ENCODE measurements around the gene TRIO.
"Not testable (repeated sequence)": the region's sequence is repeated elsewhere in the genome, so short reads cannot be mapped to it uniquely, and the experiment has no call there.

GRCh38 chr5:14554288-14554687 is 411.1 kb downstream of the TRIO start:
- not testable (repeated sequence) for TF ChIP-seq CTCF, POLR2A (IDR thresholded peaks at IDR 0.05)
